Measurements from ENCODE around the gene CACNA1G. TPM values are rescaled to one million over a fixed set of nuclear protein-coding genes. Genes with fewer than 3 reads are reported as not detected.

The CACNA1G gene
- total RNA-seq, 1 donor from 2014 or later = not detected

DNA sequence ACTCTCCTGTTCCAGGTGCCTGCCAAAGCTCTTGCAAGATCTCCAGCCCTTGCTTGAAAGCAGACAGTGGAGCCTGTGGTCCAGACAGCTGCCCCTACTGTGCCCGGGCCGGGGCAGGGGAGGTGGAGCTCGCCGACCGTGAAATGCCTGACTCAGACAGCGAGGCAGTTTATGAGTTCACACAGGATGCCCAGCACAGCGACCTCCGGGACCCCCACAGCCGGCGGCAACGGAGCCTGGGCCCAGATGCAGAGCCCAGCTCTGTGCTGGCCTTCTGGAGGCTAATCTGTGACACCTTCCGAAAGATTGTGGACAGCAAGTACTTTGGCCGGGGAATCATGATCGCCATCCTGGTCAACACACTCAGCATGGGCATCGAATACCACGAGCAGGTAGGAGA lies 17.7 kb downstream of the CACNA1G start:
- H3K36me3 ChIP-seq (ENCODE audit: control insufficient read depth, insufficient read depth, low read length) = no peaks in the 10 kb centered on the region
- TF ChIP-seq, protein P1, sequence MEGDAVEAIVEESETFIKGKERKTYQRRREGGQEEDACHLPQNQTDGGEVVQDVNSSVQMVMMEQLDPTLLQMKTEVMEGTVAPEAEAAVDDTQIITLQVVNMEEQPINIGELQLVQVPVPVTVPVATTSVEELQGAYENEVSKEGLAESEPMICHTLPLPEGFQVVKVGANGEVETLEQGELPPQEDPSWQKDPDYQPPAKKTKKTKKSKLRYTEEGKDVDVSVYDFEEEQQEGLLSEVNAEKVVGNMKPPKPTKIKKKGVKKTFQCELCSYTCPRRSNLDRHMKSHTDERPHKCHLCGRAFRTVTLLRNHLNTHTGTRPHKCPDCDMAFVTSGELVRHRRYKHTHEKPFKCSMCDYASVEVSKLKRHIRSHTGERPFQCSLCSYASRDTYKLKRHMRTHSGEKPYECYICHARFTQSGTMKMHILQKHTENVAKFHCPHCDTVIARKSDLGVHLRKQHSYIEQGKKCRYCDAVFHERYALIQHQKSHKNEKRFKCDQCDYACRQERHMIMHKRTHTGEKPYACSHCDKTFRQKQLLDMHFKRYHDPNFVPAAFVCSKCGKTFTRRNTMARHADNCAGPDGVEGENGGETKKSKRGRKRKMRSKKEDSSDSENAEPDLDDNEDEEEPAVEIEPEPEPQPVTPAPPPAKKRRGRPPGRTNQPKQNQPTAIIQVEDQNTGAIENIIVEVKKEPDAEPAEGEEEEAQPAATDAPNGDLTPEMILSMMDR (IDR thresholded peaks at IDR 0.05; ENCODE audit: insufficient read depth, low read length, poor library complexity, severe bottlenecking) = no peak
- H3K27me3 ChIP-seq (ENCODE audit: control insufficient read depth, insufficient read depth, low read length) = peaks cover 32% of the 10 kb centered on the region
- DNase-seq (ENCODE audit: low read depth) = no peak
- no peak overlapping the region for H3K4me3 ChIP-seq (ENCODE audit: low read depth, low read length)

- Histone ChIP-seq H3K36me3 (ENCODE audit: control insufficient read depth, insufficient read depth, low read length) (no peaks in the 10 kb centered on the region), H3K4me3 (ENCODE audit: low read depth, low read length) (no peak overlapping the region), H3K27me3 (ENCODE audit: control insufficient read depth, insufficient read depth, low read length) (peaks cover 38% of the 10 kb centered on the region)
- TF ChIP-seq, protein P1 (IDR thresholded peaks at IDR 0.05; ENCODE audit: insufficient read depth, low read length, poor library complexity, severe bottlenecking) = no peak
- DNase-seq (ENCODE audit: low read depth) = no peak
Measured at GRCh38 chr17:50579399-50579798, 18.9 kb downstream of the CACNA1G start.

DNA sequence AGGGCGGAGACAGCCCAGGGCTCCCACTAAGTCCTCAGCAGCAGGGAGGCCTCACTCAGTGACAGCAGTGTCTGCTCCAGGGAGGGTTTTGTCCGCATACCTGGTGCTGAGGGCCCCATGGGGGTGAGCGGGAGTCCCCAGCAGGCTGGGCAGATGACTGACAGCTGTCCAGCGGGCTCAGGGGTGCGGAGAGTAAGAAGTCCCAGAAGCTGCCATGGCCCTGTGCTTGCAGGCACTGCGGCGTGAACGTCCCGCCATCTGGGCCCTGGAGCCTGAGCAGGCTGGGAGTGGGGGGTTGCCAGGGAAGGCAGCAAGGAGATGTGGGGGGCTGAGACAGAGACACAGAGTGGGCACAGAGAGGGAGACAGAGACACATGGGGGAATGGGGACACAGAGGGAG lies 20.1 kb downstream of the CACNA1G start:
- Histone ChIP-seq H3K36me3 (ENCODE audit: control insufficient read depth, insufficient read depth, low read length) (no peaks in the 10 kb centered on the region), H3K27me3 (ENCODE audit: control insufficient read depth, insufficient read depth, low read length) (peaks cover 44% of the 10 kb centered on the region), H3K4me3 (ENCODE audit: low read depth, low read length) (no peak overlapping the region)
- TF ChIP-seq, protein P1 (IDR thresholded peaks at IDR 0.05; ENCODE audit: insufficient read depth, low read length, poor library complexity, severe bottlenecking) = no peak
- DNase-seq (ENCODE audit: low read depth) = no peak

- no peak for DNase-seq (ENCODE audit: low read depth)
Measured at GRCh38 chr17:50581316-50581715, 20.8 kb downstream of the CACNA1G start.

GRCh38 chr17:50582741-50583140 lies 22.2 kb downstream of the CACNA1G start:
- TF ChIP-seq, protein P1 (IDR thresholded peaks at IDR 0.05; ENCODE audit: insufficient read depth, low read length, poor library complexity, severe bottlenecking) = no peak
- H3K36me3 ChIP-seq (ENCODE audit: control insufficient read depth, insufficient read depth, low read length) = no peaks in the 10 kb centered on the region
- H3K4me3 ChIP-seq (ENCODE audit: low read depth, low read length) = no peak overlapping the region
- DNase-seq (ENCODE audit: low read depth) = no peak
- H3K27me3 ChIP-seq (ENCODE audit: control insufficient read depth, insufficient read depth, low read length) = peaks cover 50% of the 10 kb centered on the region

More at GRCh38 chr17:50581316-50581715, 20.8 kb downstream of the CACNA1G start:
- TF ChIP-seq, protein P1 (IDR thresholded peaks at IDR 0.05; ENCODE audit: insufficient read depth, low read length, poor library complexity, severe bottlenecking) = no peak
- Histone ChIP-seq H3K36me3 (ENCODE audit: control insufficient read depth, insufficient read depth, low read length) (no peaks in the 10 kb centered on the region), H3K4me3 (ENCODE audit: low read depth, low read length) (no peak overlapping the region), H3K27me3 (ENCODE audit: control insufficient read depth, insufficient read depth, low read length) (peaks cover 43% of the 10 kb centered on the region)

GRCh38 chr17:50583641-50584040 lies 23.1 kb downstream of the CACNA1G start:
- no peak for DNase-seq (ENCODE audit: low read depth)
- TF ChIP-seq, protein P1 (IDR thresholded peaks at IDR 0.05; ENCODE audit: insufficient read depth, low read length, poor library complexity, severe bottlenecking) = no peak
- Histone ChIP-seq H3K4me3 (ENCODE audit: low read depth, low read length) (no peak overlapping the region), H3K27me3 (ENCODE audit: control insufficient read depth, insufficient read depth, low read length) (peaks cover 51% of the 10 kb centered on the region), H3K36me3 (ENCODE audit: control insufficient read depth, insufficient read depth, low read length) (no peaks in the 10 kb centered on the region)
